ENCODE data around the gene KDM4D.

The KDM4D gene

GRCh38 chr11:94959179-94959578 lies 14.3 kb upstream of the KDM4D start:
- no peak overlapping the region for H3K4me3 ChIP-seq (ENCODE audit: low read depth, low read length)
- no peak for TF ChIP-seq CTCF (IDR thresholded peaks at IDR 0.05; ENCODE audit: low read depth, low read length)

- H3K4me3 ChIP-seq (ENCODE audit: low read depth, low read length), result no peak overlapping the region
- no peak for TF ChIP-seq CTCF (IDR thresholded peaks at IDR 0.05; ENCODE audit: low read depth, low read length)
Measured at GRCh38 chr11:94960488-94960887, 13.0 kb upstream of the KDM4D start.

GRCh38 chr11:94961255-94961654 lies 12.3 kb upstream of the KDM4D start:
- TF ChIP-seq CTCF (IDR thresholded peaks at IDR 0.05; ENCODE audit: low read depth, low read length), result no peak
- no peak overlapping the region for H3K4me3 ChIP-seq (ENCODE audit: low read depth, low read length)

GRCh38 chr11:94964934-94965333 lies 8.6 kb upstream of the KDM4D start:
- TF ChIP-seq CTCF (IDR thresholded peaks at IDR 0.05; ENCODE audit: low read depth, low read length), result no peak

GRCh38 chr11:94968334-94968958 lies 5.1 kb upstream of the KDM4D start:
- no peak overlapping the region for H3K4me3 ChIP-seq (ENCODE audit: low read depth, low read length)

More at GRCh38 chr11:94964934-94965333, 8.6 kb upstream of the KDM4D start:
- H3K4me3 ChIP-seq (ENCODE audit: low read depth, low read length), result no peak overlapping the region

GRCh38 chr11:94972700-94973098 lies 810 bp upstream of the KDM4D start:
- no peak for TF ChIP-seq CTCF (IDR thresholded peaks at IDR 0.05; ENCODE audit: low read depth, low read length)
- H3K4me3 ChIP-seq (ENCODE audit: low read depth, low read length), result peak overlapping the region; percentile 95

More at GRCh38 chr11:94968334-94968958, 5.1 kb upstream of the KDM4D start:
- peak; percentile 25; the same call in 1 of the 2 replicates for TF ChIP-seq CTCF (IDR thresholded peaks at IDR 0.05; ENCODE audit: low read depth, low read length)

GRCh38 chr11:94974178-94974577 lies 669 bp downstream of the KDM4D start:
- TF ChIP-seq CTCF (IDR thresholded peaks at IDR 0.05; ENCODE audit: low read depth, low read length), result no peak
- peak overlapping the region; percentile 95 for H3K4me3 ChIP-seq (ENCODE audit: low read depth, low read length)
